Inflammatory macrophage (primary cell): ENCODE data around the gene HTRA1.

Experiments used
- DNase-seq, 2 donors: peaks; one replicate each; pipeline ENCODE4 v3.0.0-alpha.2; 2020 to 2022

The HTRA1 gene

GRCh38 chr10:122559228-122559627 lies 97.9 kb downstream of the HTRA1 start:
- no peak for DNase-seq

DNA sequence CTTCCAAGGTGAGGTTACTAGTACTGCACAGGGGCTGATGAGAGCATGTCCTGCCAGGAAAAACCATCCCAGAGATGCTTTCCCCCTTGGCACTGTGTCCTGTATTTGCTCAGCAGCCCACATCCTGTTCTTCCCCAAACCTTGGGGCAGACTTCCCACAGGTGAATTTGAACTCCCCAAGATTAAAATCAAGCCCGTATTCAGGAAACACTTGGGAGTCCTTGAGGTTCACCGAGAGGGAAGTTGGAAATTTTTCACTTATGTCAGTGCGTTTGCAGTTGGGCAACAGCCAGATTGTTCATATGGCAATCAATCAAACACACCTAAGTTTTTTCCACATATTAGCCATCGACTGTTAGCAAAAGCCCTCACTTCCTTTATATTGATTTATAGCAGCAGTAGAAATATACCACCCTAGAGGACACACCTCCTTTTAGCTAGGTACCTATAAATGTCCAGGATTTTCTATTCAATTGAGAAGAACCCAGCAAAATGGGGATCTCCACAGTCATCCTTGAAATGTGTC lies 99.0 kb downstream of the HTRA1 start, which contains the start of gene DMBT1:
TSS of gene DMBT1 (plus strand) at position 476 of the 526 bp plus-strand sequence. CDS start at position 493, 17 bp downstream.
- DNase-seq: no peak

GRCh38 chr10:122561212-122561611 lies 99.9 kb downstream of the HTRA1 start:
- DNase-seq: no peak

- no peak for DNase-seq
Measured at GRCh38 chr10:122561792-122562191, 100.4 kb downstream of the HTRA1 start.
